HG02970 (cell line): ENCODE measurements around the gene TMEM117.
A peak's percentile ranks its signal among the peaks of the same experiment; 100 is the strongest.

ENCODE experiments used
- ATAC-seq: cut with Tn5 transposase; IDR thresholded peaks from one replicate; pipeline ENCODE4 v1.9.1; 2021; ENCODE audit warnings: mild to moderate bottlenecking, moderate library complexity, moderate number of reproducible peaks; ENCODE audit not compliant: unreplicated experiment, low FRiP score

Gene TMEM117

GRCh38 chr12:44059476-44059875 lies 223.6 kb downstream of the TMEM117 start:
- no peak for ATAC-seq

- no peak for ATAC-seq
Measured at GRCh38 chr12:44063671-44064070, 227.8 kb downstream of the TMEM117 start.

- no peak for ATAC-seq
Measured at GRCh38 chr12:44076871-44077270, 241.0 kb downstream of the TMEM117 start.

GRCh38 chr12:44077294-44077693 lies 241.4 kb downstream of the TMEM117 start:
- no peak for ATAC-seq

GRCh38 chr12:44078273-44078672 lies 242.4 kb downstream of the TMEM117 start:
- ATAC-seq = no peak

- ATAC-seq = no peak
Measured at GRCh38 chr12:44088647-44089046, 252.8 kb downstream of the TMEM117 start.

GRCh38 chr12:44091948-44092606 lies 256.2 kb downstream of the TMEM117 start:
- ATAC-seq = no peak

GRCh38 chr12:44098786-44099185 lies 262.9 kb downstream of the TMEM117 start:
- ATAC-seq = no peak

GRCh38 chr12:44099486-44099885 lies 263.6 kb downstream of the TMEM117 start:
- ATAC-seq = no peak

- no peak for ATAC-seq
Measured at GRCh38 chr12:44100264-44100663, 264.4 kb downstream of the TMEM117 start.

GRCh38 chr12:44101475-44101874 lies 265.6 kb downstream of the TMEM117 start:
- no peak for ATAC-seq

- ATAC-seq = no peak
Measured at GRCh38 chr12:44114906-44115305, 279.0 kb downstream of the TMEM117 start.

- no peak for ATAC-seq
Measured at GRCh38 chr12:44117337-44117736, 281.5 kb downstream of the TMEM117 start.

GRCh38 chr12:44118946-44119345 lies 283.1 kb downstream of the TMEM117 start:
- no peak for ATAC-seq

- ATAC-seq = no peak
Measured at GRCh38 chr12:44126806-44127205, 290.9 kb downstream of the TMEM117 start.

GRCh38 chr12:44127966-44128710 lies 292.3 kb downstream of the TMEM117 start:
- no peak for ATAC-seq

GRCh38 chr12:44143175-44143574 lies 307.3 kb downstream of the TMEM117 start:
- ATAC-seq = no peak

- no peak for ATAC-seq
Measured at GRCh38 chr12:44148936-44149335, 313.1 kb downstream of the TMEM117 start.

- ATAC-seq = no peak
Measured at GRCh38 chr12:44154128-44154527, 318.2 kb downstream of the TMEM117 start.

GRCh38 chr12:44155358-44155757 lies 319.5 kb downstream of the TMEM117 start:
- no peak for ATAC-seq

GRCh38 chr12:44157359-44157758 lies 321.5 kb downstream of the TMEM117 start:
- peak; percentile 57 for ATAC-seq

- ATAC-seq = no peak
Measured at GRCh38 chr12:44158746-44159145, 322.9 kb downstream of the TMEM117 start.
